Immature natural killer cell (primary cell): Measurements from ENCODE around the gene HRH1. TPM values are rescaled to one million over a fixed set of nuclear protein-coding genes. Genes with fewer than 3 reads are reported as not detected.
"Not testable (repeated sequence)": the region's sequence is repeated elsewhere in the genome, so short reads cannot be mapped to it uniquely, and the experiment has no call there.

Experiments
- DNase-seq, 3 donors: peaks; one replicate each; pipeline ENCODE4 v3.0.0; 2022; ENCODE audit warnings: mixed read lengths in 1 of 3
- H3K27ac Mint-ChIP-seq, 6 donors: one replicate each; pipeline ENCODE4 v1.8.0; 2020; ENCODE audit warnings: mixed read lengths in 6 of 6, mild to moderate bottlenecking in 5 of 6, inconsistent platforms in 4 of 6, moderate library complexity in 3 of 6
- H3K27me3 Mint-ChIP-seq, 3 donors: one replicate each; pipeline ENCODE4 v1.8.0; 2020 to 2021; ENCODE audit warnings: low read depth in 3 of 3, mild to moderate bottlenecking in 3 of 3, mixed read lengths in 3 of 3, moderate library complexity in 3 of 3, inconsistent platforms in 1 of 3
- H3K36me3 Mint-ChIP-seq, 3 donors: one replicate each; pipeline ENCODE4 v1.8.0; 2020; ENCODE audit warnings: mixed read lengths in 3 of 3, inconsistent platforms in 2 of 3, mild to moderate bottlenecking in 2 of 3
- H3K4me1 Mint-ChIP-seq, 2 donors: one replicate each; pipeline ENCODE4 v1.8.0; 2020; ENCODE audit warnings: inconsistent platforms in 2 of 2, mild to moderate bottlenecking in 2 of 2, mixed read lengths in 2 of 2, moderate library complexity in 1 of 2
- H3K4me3 Mint-ChIP-seq, 5 donors: one replicate each; pipeline ENCODE4 v1.8.0; 2020; ENCODE audit warnings: mild to moderate bottlenecking in 5 of 5, mixed read lengths in 5 of 5, inconsistent platforms in 3 of 5, moderate library complexity in 3 of 5
- H3K9me3 Mint-ChIP-seq, 6 donors: one replicate each; pipeline ENCODE4 v1.8.0; 2020; ENCODE audit warnings: mild to moderate bottlenecking in 6 of 6, mixed read lengths in 6 of 6, inconsistent platforms in 4 of 6, moderate library complexity in 3 of 6
- polyA plus RNA-seq, 3 donors: library from polyadenylated mRNA; unstranded; fragments of 300-500 nt; fragmentation: Illumina TruSeq; gene quantifications; one replicate each; pipeline ENCODE4 v1.2.3, GENCODE V29; 2021

Gene HRH1
- polyA plus RNA-seq, 3 donors from 2014 or later, result 0.97 TPM; not detected in 2

GRCh38 chr3:11238880-11239279 is 84.6 kb downstream of the HRH1 start:
- no peak for DNase-seq
- H3K27me3 Mint-ChIP-seq, result peaks cover 5 to 12% (median 7%) of the 10 kb centered on the region in 3 donors
- H3K36me3 Mint-ChIP-seq, result peaks cover 0 to 3% (median 0%) of the 10 kb centered on the region in 3 donors
- H3K4me1 Mint-ChIP-seq, result no peaks in the 10 kb centered on the region
- H3K4me3 Mint-ChIP-seq, result no peak overlapping the region
- no peaks in the 10 kb centered on the region for H3K9me3 Mint-ChIP-seq
- H3K27ac Mint-ChIP-seq, result no peak overlapping the region

DNA sequence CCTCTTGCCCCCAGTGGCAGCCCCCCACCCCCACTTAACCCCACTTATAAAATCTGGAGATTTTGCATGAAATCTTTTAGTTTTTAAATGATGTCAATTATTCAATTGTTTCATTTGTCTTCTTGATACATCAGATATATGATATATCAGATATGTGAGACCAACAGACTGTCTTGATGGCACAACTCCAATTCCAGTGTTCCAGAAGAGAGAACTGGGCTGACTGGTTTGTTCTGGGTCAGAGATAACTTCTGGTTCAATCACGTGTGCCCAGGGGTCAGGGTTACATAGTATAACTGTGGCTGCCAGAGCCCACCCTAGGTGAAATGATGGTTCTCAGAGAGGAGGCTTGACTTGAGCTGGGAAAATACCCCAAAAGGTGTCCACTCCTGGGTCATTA is 85.5 kb downstream of the HRH1 start:
- H3K27ac Mint-ChIP-seq, result no peak overlapping the region
- no peaks in the 10 kb centered on the region for H3K4me1 Mint-ChIP-seq
- no peak overlapping the region for H3K4me3 Mint-ChIP-seq
- H3K9me3 Mint-ChIP-seq, result no peaks in the 10 kb centered on the region
- peaks cover 5 to 13% (median 7%) of the 10 kb centered on the region in 3 donors for H3K27me3 Mint-ChIP-seq
- H3K36me3 Mint-ChIP-seq, result peaks cover 0 to 3% (median 0%) of the 10 kb centered on the region in 3 donors
- no peak for DNase-seq

- Mint-ChIP-seq H3K4me3 (no peak overlapping the region), H3K27me3 (peaks cover 5 to 11% (median 5%) of the 10 kb centered on the region in 3 donors), H3K4me1 (no peaks in the 10 kb centered on the region), H3K27ac (no peak overlapping the region), H3K36me3 (peaks cover 0 to 3% (median 0%) of the 10 kb centered on the region in 3 donors), H3K9me3 (no peaks in the 10 kb centered on the region)
- DNase-seq, result no peak
Measured at GRCh38 chr3:11240496-11240895, 86.2 kb downstream of the HRH1 start.

- Mint-ChIP-seq H3K4me3 (no peak overlapping the region), H3K27ac (no peak overlapping the region), H3K27me3 (peaks cover 0 to 2% (median 1%) of the 10 kb centered on the region in 3 donors), H3K4me1 (no peaks in the 10 kb centered on the region), H3K9me3 (no peaks in the 10 kb centered on the region), H3K36me3 (peaks cover 0 to under 1% (median 0%) of the 10 kb centered on the region in 3 donors)
- DNase-seq, result no peak
Measured at GRCh38 chr3:11244121-11244677, 89.9 kb downstream of the HRH1 start.

GRCh38 chr3:11245276-11245675 is 91.0 kb downstream of the HRH1 start:
- H3K27me3 Mint-ChIP-seq, result peaks cover 0 to 2% (median 1%) of the 10 kb centered on the region in 3 donors
- no peaks in the 10 kb centered on the region for H3K4me1 Mint-ChIP-seq
- no peaks in the 10 kb centered on the region for H3K36me3 Mint-ChIP-seq
- DNase-seq, result no peak
- no peak overlapping the region for H3K4me3 Mint-ChIP-seq
- no peaks in the 10 kb centered on the region for H3K9me3 Mint-ChIP-seq
- H3K27ac Mint-ChIP-seq, result no peak overlapping the region

- Mint-ChIP-seq H3K9me3 (no peaks in the 10 kb centered on the region), H3K4me1 (no peaks in the 10 kb centered on the region), H3K27ac (no peak overlapping the region), H3K4me3 (no peak overlapping the region), H3K27me3 (peaks cover 0 to 2% (median 1%) of the 10 kb centered on the region in 3 donors), H3K36me3 (no peaks in the 10 kb centered on the region)
- DNase-seq, result no peak
Measured at GRCh38 chr3:11245827-11246662, 91.8 kb downstream of the HRH1 start.

- H3K36me3 Mint-ChIP-seq, result no peaks in the 10 kb centered on the region
- H3K9me3 Mint-ChIP-seq, result no peaks in the 10 kb centered on the region
- no peak overlapping the region for H3K27ac Mint-ChIP-seq
- peaks cover 0 to 2% (median 1%) of the 10 kb centered on the region in 3 donors for H3K27me3 Mint-ChIP-seq
- no peak for DNase-seq
- H3K4me1 Mint-ChIP-seq, result no peaks in the 10 kb centered on the region
- H3K4me3 Mint-ChIP-seq, result no peak overlapping the region
Measured at GRCh38 chr3:11246663-11246970, 92.3 kb downstream of the HRH1 start.

DNA sequence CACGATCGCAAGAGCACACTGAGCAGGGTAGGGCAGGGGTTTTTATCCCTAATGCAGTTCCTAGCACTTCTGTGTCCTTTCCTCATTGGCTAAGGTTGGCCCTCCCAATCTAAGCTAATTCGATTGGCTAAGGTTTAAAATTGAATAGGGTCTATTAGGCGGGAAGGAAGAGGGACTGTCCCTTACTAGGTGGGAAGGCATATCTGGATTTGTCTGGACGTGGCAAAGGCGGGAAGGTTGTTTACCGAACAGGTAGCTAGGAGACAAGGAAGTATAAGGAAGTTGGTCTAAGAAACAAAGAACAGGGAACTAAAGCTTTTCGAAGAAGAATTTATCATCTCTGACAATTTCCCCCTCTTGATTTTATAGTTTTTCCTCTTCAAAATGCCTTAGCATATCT is 93.1 kb downstream of the HRH1 start:
- Mint-ChIP-seq H3K4me1 (no peaks in the 10 kb centered on the region), H3K9me3 (no peaks in the 10 kb centered on the region), H3K27ac (no peak overlapping the region), H3K4me3 (no peak overlapping the region), H3K36me3 (no peaks in the 10 kb centered on the region), H3K27me3 (peaks cover 1 to 3% (median 2%) of the 10 kb centered on the region in 3 donors)
- no peak for DNase-seq

DNA sequence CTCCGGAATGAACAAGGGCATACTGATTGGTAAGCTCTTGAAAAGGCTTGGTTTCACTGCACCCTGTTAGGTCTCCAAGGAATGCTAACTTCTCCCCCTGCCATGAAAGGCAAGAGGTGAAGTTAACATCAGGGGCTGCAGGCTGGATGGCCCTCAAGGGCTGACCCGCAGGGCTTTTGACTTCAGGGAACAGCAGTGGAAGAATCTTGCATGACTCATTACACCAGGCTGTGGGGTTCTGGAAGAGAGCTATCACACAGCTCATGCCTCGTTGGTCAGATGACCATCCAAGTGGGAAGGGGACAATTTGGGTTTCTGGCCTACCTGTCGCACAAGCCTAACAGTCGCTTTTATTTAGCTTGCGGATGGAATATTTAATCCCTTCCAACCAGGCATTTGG is 94.3 kb downstream of the HRH1 start:
- Mint-ChIP-seq H3K36me3 (no peaks in the 10 kb centered on the region), H3K9me3 (no peaks in the 10 kb centered on the region), H3K4me3 (no peak overlapping the region), H3K27ac (no peak overlapping the region), H3K27me3 (peaks cover 0 to 3% (median 2%) of the 10 kb centered on the region in 3 donors), H3K4me1 (no peaks in the 10 kb centered on the region)
- DNase-seq, result no peak

GRCh38 chr3:11250902-11251806 is 96.9 kb downstream of the HRH1 start:
- Mint-ChIP-seq H3K36me3 (no peaks in the 10 kb centered on the region), H3K27ac (no peak overlapping the region), H3K27me3 (peaks cover 2 to 9% (median 3%) of the 10 kb centered on the region in 3 donors), H3K9me3 (no peaks in the 10 kb centered on the region), H3K4me1 (no peaks in the 10 kb centered on the region), H3K4me3 (no peak overlapping the region)
- no peak for DNase-seq

- H3K27ac Mint-ChIP-seq, result no peak overlapping the region
- no peak overlapping the region for H3K4me3 Mint-ChIP-seq
- no peaks in the 10 kb centered on the region for H3K4me1 Mint-ChIP-seq
Measured at GRCh38 chr3:11251807-11252176, 97.5 kb downstream of the HRH1 start.

DNA sequence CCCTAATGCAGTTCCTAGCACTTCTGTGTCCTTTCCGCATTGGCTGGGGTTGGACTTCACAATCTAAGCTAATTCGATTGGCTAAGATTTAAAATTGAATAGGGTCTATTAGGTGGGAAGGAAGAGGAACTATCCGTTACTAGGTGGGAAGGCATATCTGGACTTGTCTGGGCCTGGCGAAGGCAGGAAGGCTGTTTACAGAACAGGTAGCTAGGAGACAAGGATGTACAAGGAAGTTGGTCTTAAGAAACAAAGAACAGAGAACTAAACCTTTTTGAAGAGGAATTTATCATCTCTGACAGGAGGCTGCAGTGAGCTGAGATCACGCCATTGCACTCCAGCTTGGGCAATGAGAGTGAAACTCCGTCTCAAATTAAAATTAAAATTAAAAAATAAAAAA is 100.6 kb downstream of the HRH1 start:
- H3K27me3 Mint-ChIP-seq, result peaks cover 5 to 9% (median 5%) of the 10 kb centered on the region in 3 donors
- no peak overlapping the region for H3K27ac Mint-ChIP-seq
- H3K36me3 Mint-ChIP-seq, result no peaks in the 10 kb centered on the region
- DNase-seq, result no peak
- no peaks in the 10 kb centered on the region for H3K4me1 Mint-ChIP-seq
- no peak overlapping the region for H3K4me3 Mint-ChIP-seq
- H3K9me3 Mint-ChIP-seq, result no peaks in the 10 kb centered on the region

More at GRCh38 chr3:11251807-11252176, 97.5 kb downstream of the HRH1 start:
- no peaks in the 10 kb centered on the region for H3K9me3 Mint-ChIP-seq
- DNase-seq, result no peak
- H3K27me3 Mint-ChIP-seq, result peaks cover 2 to 9% (median 3%) of the 10 kb centered on the region in 3 donors
- H3K36me3 Mint-ChIP-seq, result no peaks in the 10 kb centered on the region

GRCh38 chr3:11255537-11255936 is 101.2 kb downstream of the HRH1 start:
- H3K36me3 Mint-ChIP-seq, DNase-seq, H3K4me1 Mint-ChIP-seq, H3K9me3 Mint-ChIP-seq, H3K27ac Mint-ChIP-seq, H3K4me3 Mint-ChIP-seq, H3K27me3 Mint-ChIP-seq: not testable (repeated sequence)

- H3K9me3 Mint-ChIP-seq, result no peaks in the 10 kb centered on the region
Measured at GRCh38 chr3:11258958-11259357, 104.7 kb downstream of the HRH1 start.

More at GRCh38 chr3:11258958-11259357, 104.7 kb downstream of the HRH1 start:
- Mint-ChIP-seq H3K4me3 (no peak overlapping the region), H3K4me1 (no peaks in the 10 kb centered on the region), H3K36me3 (no peaks in the 10 kb centered on the region), H3K27me3 (peaks cover 2 to 9% (median 5%) of the 10 kb centered on the region in 3 donors), H3K27ac (no peak overlapping the region)
- no peak for DNase-seq
